HepG2 (cell line): ENCODE results near the gene CRYZL1. TPM values are rescaled to one million over a fixed set of nuclear protein-coding genes. Genes with fewer than 3 reads are reported as not detected.

Experiments used
- ATAC-seq: fragments of 200-7000 bp; cut with Tn5 transposase; 3 replicates; pipeline ENCODE4 v1.9.1; 2020; ENCODE audit warnings: mild to moderate bottlenecking, moderate library complexity
- BruUV-seq: library from RNA; stranded (reverse); fragments of 400-500 nt; replicated peaks from 2 replicates; lab custom pipeline; 2021; lab: Mats Ljungman, UMichigan
- CTCF ChIA-PET: fragments of 300-600 bp; formaldehyde crosslinking; extraction: SDS; loops from one replicate; lab custom pipeline; 2021; ENCODE audit warnings: low total read pairs, inconsistent platforms, low intra/inter-chr PET ratio; lab: Yijun Ruan, JAX
- POLR2A ChIA-PET: fragments of 350-600 bp; sonication (Branson Sonifier 250); formaldehyde crosslinking; loops from one replicate; lab custom pipeline; 2020; ENCODE audit warnings: antibody characterized with exemption, inconsistent platforms; lab: Yijun Ruan, JAX
- DNase-seq: peaks from one replicate; pipeline ENCODE4 v3.0.0-alpha.2; 2015; ENCODE audit warnings: low spot score
- FAIRE-seq: peaks from 3 replicates; lab custom pipeline; 2011; peaks lifted over from hg19 to GRCh38; lab: Jason Lieb, UNC
- H2AFZ ChIP-seq: one replicate; pipeline ENCODE4 v1.6.1; 2011; ENCODE audit warnings: low read length, inconsistent platforms
- H3K27ac ChIP-seq: fragments of 300-600 bp; 3 replicates; pipeline ENCODE4 v1.8.0; 2011; ENCODE audit warnings: mixed run types, mild to moderate bottlenecking, mixed read lengths, low read length, inconsistent platforms; ENCODE audit not compliant: insufficient read depth; ENCODE audit errors: extremely low read length
- H3K27me3 ChIP-seq, 2 experiments: fragments of 200-600 bp in 1 of 2; 2 replicates in 1 of 2; 3 replicates in 1 of 2; pipeline versions ENCODE4 v1.6.0 to v1.8.0; 2011; ENCODE audit warnings: low read length in 2 of 2, mild to moderate bottlenecking in 2 of 2, moderate library complexity in 2 of 2, inconsistent platforms in 1 of 2; ENCODE audit not compliant: insufficient read depth in 2 of 2, control insufficient read depth in 1 of 2
- H3K36me3 ChIP-seq, 2 experiments: fragments of 200-600 bp in 1 of 2; replicated peaks in 1 of 2; 2 replicates in 1 of 2; 3 replicates in 1 of 2; pipeline versions ENCODE4 v1.5.1 to v1.8.0; 2011; ENCODE audit warnings: low read length in 2 of 2, inconsistent platforms in 1 of 2; ENCODE audit not compliant: insufficient read depth in 2 of 2, control insufficient read depth in 1 of 2
- H3K4me1 ChIP-seq: 2 replicates; pipeline ENCODE4 v1.5.1; 2012; ENCODE audit warnings: low read length, inconsistent platforms; ENCODE audit not compliant: insufficient read depth
- H3K4me2 ChIP-seq: 2 replicates; pipeline ENCODE4 v1.6.0; 2011; ENCODE audit warnings: low read depth, low read length, inconsistent platforms
- H3K4me3 ChIP-seq, 3 experiments: fragments of 200-600 bp in 1 of 3; sonication (generic), shearing (Covaris generic) in 1 of 3; replicated peaks in 1 of 3; 2 replicates each; pipeline ENCODE4 v1.5.1; 2011 to 2016; ENCODE audit warnings: low read length in 3 of 3, inconsistent platforms in 2 of 3, low read depth in 2 of 3, mild to moderate bottlenecking in 2 of 3, control low read depth in 1 of 3, mixed read lengths in 1 of 3; ENCODE audit not compliant: insufficient read depth in 1 of 3
- H3K79me2 ChIP-seq: one replicate; pipeline ENCODE4 v1.6.1; 2011; ENCODE audit warnings: low read length, inconsistent platforms; ENCODE audit not compliant: insufficient read depth
- H3K9ac ChIP-seq: 2 replicates; pipeline ENCODE4 v1.6.0; 2011; ENCODE audit warnings: mild to moderate bottlenecking, low read depth, low read length, inconsistent platforms; ENCODE audit not compliant: insufficient read depth
- H3K9me3 ChIP-seq: 2 replicates; pipeline ENCODE4 v1.5.1; 2012; ENCODE audit warnings: mild to moderate bottlenecking, low read length
- H4K20me1 ChIP-seq: 2 replicates; pipeline ENCODE4 v1.6.0; 2011; ENCODE audit warnings: inconsistent platforms, mild to moderate bottlenecking, low read length, moderate library complexity; ENCODE audit not compliant: insufficient read depth
- CAMTA2 ChIP-seq: sonication (generic); formaldehyde crosslinking; IDR thresholded peaks from 2 replicates; pipeline ENCODE4 v1.4.0; 2020; ENCODE audit warnings: mild to moderate bottlenecking, missing genetic modification reagents, borderline replicate concordance
- FOXA1 ChIP-seq, 2 experiments: fragments of 450-650 bp in 1 of 2; sonication (generic) in 1 of 2; formaldehyde crosslinking in 1 of 2; IDR thresholded peaks; 2 replicates each; pipeline versions ENCODE4 v1.4.0 to v1.6.1; 2016 to 2020; ENCODE audit warnings: missing genetic modification reagents in 1 of 2
- HOXA5 ChIP-seq: sonication (generic); formaldehyde crosslinking; IDR thresholded peaks from 2 replicates; pipeline ENCODE4 v1.4.0; 2020; ENCODE audit warnings: missing genetic modification reagents
- ZKSCAN5 ChIP-seq: sonication (generic); formaldehyde crosslinking; IDR thresholded peaks from 2 replicates; pipeline ENCODE4 v1.5.1; 2020; ENCODE audit warnings: mild to moderate bottlenecking, missing genetic modification reagents
- ZNF350 ChIP-seq: sonication (generic); formaldehyde crosslinking; IDR thresholded peaks from 2 replicates; pipeline ENCODE4 v1.4.0; 2020; ENCODE audit warnings: mild to moderate bottlenecking, low read depth, missing genetic modification reagents, borderline replicate concordance
- ZNF441 ChIP-seq: sonication (generic); formaldehyde crosslinking; IDR thresholded peaks from 2 replicates; pipeline ENCODE4 v1.7.0; 2021; ENCODE audit warnings: missing genetic modification reagents, borderline replicate concordance
- ZNF558 ChIP-seq: sonication (generic); formaldehyde crosslinking; IDR thresholded peaks from 2 replicates; pipeline ENCODE4 v1.9.0; 2022; ENCODE audit warnings: mild to moderate bottlenecking, missing genetic modification reagents, borderline replicate concordance
- ZNF770 ChIP-seq: sonication (generic); formaldehyde crosslinking; IDR thresholded peaks from 2 replicates; pipeline ENCODE4 v1.5.0; 2020; ENCODE audit warnings: mild to moderate bottlenecking, missing genetic modification reagents
- WGBS: methylation state at CpG from one replicate; pipeline ENCODE4 v1.1.6; 2017; ENCODE audit warnings: low lambda C conversion rate; 5-methylcytosine and 5-hydroxymethylcytosine counted together
- in situ Hi-C: cut with HindIII; loops from 2 replicates; pipeline ENCODE4 v1.10.0; 2017; ENCODE audit warnings: low pct_unique_long_range_greater_than_20kb; ENCODE audit not compliant: extremely low pct_ligation_motif_present
- intact Hi-C: fragments of 100-400 bp; cut with micrococcal nuclease; formaldehyde crosslinking; loops from one replicate; pipeline ENCODE4 v1.10.0; 2022; ENCODE audit not compliant: unreplicated experiment
- polyA plus RNA-seq, 8 experiments: library from polyadenylated mRNA; depleted of rRNA in 3 of 8; stranded (reverse) in 7 of 8; unstranded in 1 of 8; fragments of >200 nt; fragmentation: Illumina TruSeq in 4 of 8; extraction: Trizol in 4 of 8; gene quantifications; 2 replicates each; pipeline versions ENCODE4 v1.2.1 to v1.2.3, GENCODE V29; 2011 to 2016; ENCODE audit warnings: low read depth in 4 of 8, missing spikeins in 1 of 8, mixed read lengths in 1 of 8; ENCODE audit not compliant: insufficient read depth in 1 of 8
- total RNA-seq, 5 experiments: library from RNA; depleted of rRNA; stranded (reverse); fragments of >200 nt; fragmentation: Illumina TruSeq; extraction: Trizol; gene quantifications; 2 replicates each; pipeline ENCODE4 v1.2.3, GENCODE V29; 2016; ENCODE audit warnings: low read depth in 1 of 5
- TF ChIP-seq, protein P1 (sequence below): IDR thresholded peaks from 2 replicates; pipeline ENCODE4 v1.6.1; 2016; ENCODE audit warnings: missing compliant biosample characterization, missing genetic modification reagents, borderline replicate concordance

The CRYZL1 gene
- total and polyA plus RNA-seq, 2 of the 13 experiments (the other 11 are each of a cell fraction or from before 2014, with no cell fraction given): 20.3 to 27.7 TPM

GRCh38 chr21:33660406-33660805 lies 18.9 kb upstream of the CRYZL1 start:
- no peak overlapping the region for H3K9ac ChIP-seq
- no peaks in the 10 kb centered on the region for H3K27me3 ChIP-seq
- ChIA-PET CTCF (no interaction called here), POLR2A (no interaction called here)
- H3K27ac ChIP-seq: no peak overlapping the region
- intact Hi-C loops: no loop called here
- TF ChIP-seq ZKSCAN5 (CRISPR knock-in tag) (no peak), ZNF441 (CRISPR knock-in tag) (no peak), HOXA5 (no peak), ZNF558 (CRISPR knock-in tag) (no peak), FOXA1 (IDR thresholded peaks at IDR 0.05) (no peak), FOXA1 (CRISPR knock-in tag; IDR thresholded peaks at IDR 0.05) (no peak), CAMTA2 (no peak)
- TF ChIP-seq, protein P1, sequence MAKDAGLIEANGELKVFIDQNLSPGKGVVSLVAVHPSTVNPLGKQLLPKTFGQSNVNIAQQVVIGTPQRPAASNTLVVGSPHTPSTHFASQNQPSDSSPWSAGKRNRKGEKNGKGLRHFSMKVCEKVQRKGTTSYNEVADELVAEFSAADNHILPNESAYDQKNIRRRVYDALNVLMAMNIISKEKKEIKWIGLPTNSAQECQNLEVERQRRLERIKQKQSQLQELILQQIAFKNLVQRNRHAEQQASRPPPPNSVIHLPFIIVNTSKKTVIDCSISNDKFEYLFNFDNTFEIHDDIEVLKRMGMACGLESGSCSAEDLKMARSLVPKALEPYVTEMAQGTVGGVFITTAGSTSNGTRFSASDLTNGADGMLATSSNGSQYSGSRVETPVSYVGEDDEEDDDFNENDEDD (CRISPR knock-in tag): no peak
- H3K4me2 ChIP-seq: no peak overlapping the region
- in situ Hi-C loops: no loop called here
- H3K36me3 ChIP-seq: no peaks in the 10 kb centered on the region; a peak in 1 of 5 replicates
- no peaks in the 10 kb centered on the region for H4K20me1 ChIP-seq
- no peak overlapping the region for H2AFZ ChIP-seq
- no peak overlapping the region for H3K4me3 ChIP-seq
- DNase-seq: no peak
- peaks cover 4% of the 10 kb centered on the region; the same call in 1 of the 2 replicates for H3K9me3 ChIP-seq
- FAIRE-seq: no peak
- H3K79me2 ChIP-seq: peaks cover 56% of the 10 kb centered on the region
- H3K4me1 ChIP-seq: peaks cover 9% of the 10 kb centered on the region; the same call in 1 of the 2 replicates
- ATAC-seq: no peak
- WGBS: 90% methylated on average over 1 of the region's 1 CpG
- no TSS peak for BruUV-seq

- no peaks in the 10 kb centered on the region; a peak in 1 of 5 replicates for H3K36me3 ChIP-seq
- H3K4me1 ChIP-seq: peaks cover 9% of the 10 kb centered on the region; the same call in 1 of the 2 replicates
- no peak overlapping the region for H3K27ac ChIP-seq
- ChIA-PET CTCF (no interaction called here), POLR2A (no interaction called here)
- H3K9me3 ChIP-seq: peaks cover 4% of the 10 kb centered on the region; the same call in 1 of the 2 replicates
- no peak for ATAC-seq
- H3K9ac ChIP-seq: no peak overlapping the region
- H3K79me2 ChIP-seq: peaks cover 64% of the 10 kb centered on the region
- no peaks in the 10 kb centered on the region for H3K27me3 ChIP-seq
- no TSS peak for BruUV-seq
- no peak for TF ChIP-seq ZNF350 (CRISPR knock-in tag)
- peak; percentile 49; the same call in 1 of the 2 replicates for TF ChIP-seq ZNF770 (CRISPR knock-in tag)
- no peak overlapping the region for H2AFZ ChIP-seq
- WGBS: 96% methylated on average over 1 of the region's 1 CpG
- no peak overlapping the region for H3K4me2 ChIP-seq
- H4K20me1 ChIP-seq: no peaks in the 10 kb centered on the region
- in situ Hi-C loops: no loop called here
- no peak for DNase-seq
- intact Hi-C loops: no loop called here
- no peak overlapping the region for H3K4me3 ChIP-seq
- no peak for FAIRE-seq
Measured at GRCh38 chr21:33659568-33659949, 18.0 kb upstream of the CRYZL1 start.
